ENCODE data around the gene TM9SF1.

DNA sequence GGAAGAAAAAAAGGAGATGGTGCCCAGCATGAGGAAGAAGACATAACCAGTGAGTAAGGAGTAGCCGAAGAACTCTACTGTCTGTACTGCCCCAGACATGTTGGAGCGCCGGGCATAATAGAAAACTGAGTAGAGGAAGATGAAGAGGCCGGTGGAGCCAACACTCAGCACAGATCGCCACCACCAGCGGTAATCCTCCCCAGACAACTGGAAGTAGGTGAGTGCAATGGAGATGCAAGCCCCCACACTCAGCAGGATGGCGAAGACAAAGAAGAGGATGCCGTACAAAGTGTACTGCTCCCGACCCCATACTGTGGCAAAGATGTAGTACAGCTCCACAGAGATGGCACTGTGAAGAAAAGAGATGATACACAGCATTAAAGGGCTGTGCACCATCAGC, 5.8 kb downstream of the TM9SF1 start:
- TF ChIP-seq EZH2 (IDR thresholded peaks at IDR 0.05; ENCODE audit: borderline replicate concordance, low read length) (no peak), CTCF (IDR thresholded peaks at IDR 0.05; ENCODE audit: low read length) (no peak)
